ENCODE results near the gene OR2AT4.

- TF ChIP-seq CTCF (IDR thresholded peaks at IDR 0.05 in 8 of 11, conservative IDR thresholded peaks at IDR 0.05 in 3 of 11) (no peak), POLR2A (IDR thresholded peaks at IDR 0.05) (no peak), POLR2AphosphoS5 (IDR thresholded peaks at IDR 0.05) (no peak)
Measured at GRCh38 chr11:75059299-75059698, 37.4 kb downstream of the OR2AT4 start.
